ENCODE measurements around the gene ZNF628. TPM values are rescaled to one million over a fixed set of nuclear protein-coding genes. Genes with fewer than 3 reads are reported as not detected.

ZNF628 gene
- total RNA-seq, 2 donors from 2014 or later, result 7.9 to 9.0 TPM

DNA sequence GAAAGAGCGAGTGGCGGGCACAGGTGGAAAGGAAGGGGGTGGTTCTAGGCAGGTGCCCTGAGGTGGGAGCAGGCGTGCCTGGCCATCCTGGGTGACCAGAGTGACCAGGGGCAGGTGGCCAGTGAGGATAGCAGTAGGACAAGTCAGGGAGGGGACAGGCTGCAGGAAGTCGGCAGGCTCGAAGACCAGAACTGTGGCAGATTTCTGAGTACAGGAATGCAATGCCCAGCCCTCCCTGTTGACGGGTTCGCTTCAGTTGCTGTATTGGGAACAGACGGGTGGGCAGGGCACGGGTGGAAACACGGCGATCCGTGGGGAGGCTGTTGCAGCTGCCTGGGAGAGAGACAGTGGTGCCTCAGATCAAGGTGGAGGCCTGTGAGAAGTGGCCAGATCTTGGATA lies 1.9 kb downstream of the ZNF628 start:
- Mint-ChIP-seq H3K27me3 (ENCODE audit: low read depth) (no peaks in the 10 kb centered on the region), H3K9me3 (no peaks in the 10 kb centered on the region), H3K4me3 (peak overlapping the region; percentile 87 to 97), H3K27ac (no peak overlapping the region), H3K36me3 (ENCODE audit: insufficient read depth in 2 of 2) (no peaks in the 10 kb centered on the region), H3K4me1 (ENCODE audit: low read depth) (peaks cover 38% of the 10 kb centered on the region)
- no peak for ATAC-seq (replicated peaks in 1 of 2)
- no peak for DNase-seq

DNA sequence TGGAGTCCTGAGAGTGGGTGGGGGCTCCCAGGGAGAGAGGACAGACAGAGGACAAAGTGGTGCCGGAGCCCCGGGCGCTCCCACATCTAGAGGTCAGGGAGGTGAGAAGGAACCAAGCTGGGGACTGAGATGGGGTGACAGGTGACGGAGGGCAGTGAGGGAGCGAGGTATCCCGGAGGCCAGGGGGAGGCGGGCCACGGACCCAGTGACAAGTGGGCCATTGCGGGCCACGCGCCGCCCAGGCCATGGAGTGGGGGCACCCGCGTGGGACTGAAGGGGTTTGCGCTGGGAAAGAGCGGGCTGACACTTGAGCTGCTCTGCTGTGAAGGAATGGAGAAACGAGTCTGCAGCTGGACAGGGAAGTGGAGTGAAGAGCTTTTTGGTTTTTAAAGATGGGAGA lies 2.6 kb downstream of the ZNF628 start:
- ATAC-seq (replicated peaks in 1 of 2) (no peak), DNase-seq (no peak)
- no peaks in the 10 kb centered on the region for H3K9me3 Mint-ChIP-seq
- peaks cover 38% of the 10 kb centered on the region for H3K4me1 Mint-ChIP-seq (ENCODE audit: low read depth)
- H3K27ac Mint-ChIP-seq, result peak overlapping the region; percentile 4
- no peaks in the 10 kb centered on the region for H3K36me3 Mint-ChIP-seq (ENCODE audit: insufficient read depth in 2 of 2)
- H3K4me3 Mint-ChIP-seq, result peak overlapping the region in 1 of 2 donors; percentile 36
- H3K27me3 Mint-ChIP-seq (ENCODE audit: low read depth), result no peaks in the 10 kb centered on the region

DNA sequence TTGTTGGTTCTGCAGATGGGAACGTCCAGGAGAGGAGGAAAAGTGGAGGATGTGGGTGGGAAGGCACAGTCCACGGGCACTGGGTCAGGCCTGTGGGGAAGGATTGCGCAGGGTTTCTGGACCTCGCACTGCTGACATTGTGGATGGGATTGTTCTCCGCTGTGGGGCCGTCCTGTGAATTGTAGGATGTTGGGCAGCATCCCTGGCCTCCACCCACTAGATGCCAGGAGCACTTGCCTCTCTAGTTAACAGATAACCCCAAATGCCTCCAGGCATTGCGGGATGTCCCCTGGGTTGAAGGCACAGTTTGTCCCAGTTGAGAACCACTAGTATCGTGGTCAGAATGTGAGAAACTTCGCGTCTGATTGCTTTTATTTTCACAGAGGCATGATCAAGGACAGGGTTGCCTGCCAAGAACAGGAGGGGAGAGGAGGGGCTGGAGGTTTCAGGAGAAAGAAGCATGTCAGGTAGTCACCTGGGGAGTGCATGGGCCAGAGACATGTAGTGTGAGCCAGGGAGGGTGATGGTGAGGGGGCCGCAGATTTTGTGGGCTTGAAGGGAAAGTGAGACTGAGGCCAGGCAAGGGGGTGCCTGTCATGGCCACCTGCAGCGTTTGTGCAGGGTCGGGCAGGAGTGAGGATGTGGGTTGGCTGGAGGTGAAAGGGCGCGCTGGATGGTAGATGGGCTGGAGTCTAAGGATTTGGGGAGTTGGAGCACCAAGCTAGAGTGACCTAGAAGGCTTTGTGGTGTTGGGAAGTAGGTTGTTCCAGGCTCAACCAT lies 3.2 kb downstream of the ZNF628 start:
- Mint-ChIP-seq H3K4me3 (no peak overlapping the region), H3K27me3 (ENCODE audit: low read depth) (no peaks in the 10 kb centered on the region), H3K36me3 (ENCODE audit: insufficient read depth in 2 of 2) (no peaks in the 10 kb centered on the region), H3K27ac (no peak overlapping the region), H3K9me3 (no peaks in the 10 kb centered on the region), H3K4me1 (ENCODE audit: low read depth) (peaks cover 38% of the 10 kb centered on the region)
- ATAC-seq (replicated peaks in 1 of 2), result no peak
- DNase-seq, result no peak

DNA sequence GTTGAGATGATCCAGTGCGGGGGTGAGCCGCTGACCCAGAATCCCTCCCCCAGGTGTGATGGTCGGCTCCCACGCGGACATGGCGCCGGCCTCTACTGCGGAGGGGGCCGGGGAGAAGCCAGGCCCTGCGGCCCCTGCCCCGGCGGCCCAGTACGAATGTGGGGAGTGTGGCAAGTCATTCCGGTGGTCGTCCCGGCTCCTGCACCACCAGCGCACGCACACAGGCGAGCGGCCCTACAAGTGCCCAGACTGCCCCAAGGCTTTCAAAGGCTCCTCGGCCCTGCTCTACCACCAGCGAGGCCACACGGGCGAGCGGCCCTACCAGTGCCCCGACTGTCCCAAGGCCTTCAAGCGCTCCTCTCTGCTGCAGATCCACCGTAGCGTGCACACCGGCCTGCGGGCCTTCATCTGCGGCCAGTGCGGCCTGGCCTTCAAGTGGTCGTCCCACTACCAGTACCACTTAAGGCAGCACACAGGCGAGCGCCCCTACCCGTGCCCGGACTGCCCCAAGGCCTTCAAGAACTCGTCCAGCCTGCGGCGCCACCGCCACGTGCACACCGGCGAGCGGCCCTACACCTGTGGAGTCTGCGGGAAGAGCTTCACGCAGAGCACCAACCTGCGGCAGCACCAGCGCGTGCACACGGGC lies 4.9 kb downstream of the ZNF628 start:
- no peak for DNase-seq
- Mint-ChIP-seq H3K27me3 (ENCODE audit: low read depth) (no peaks in the 10 kb centered on the region), H3K36me3 (ENCODE audit: insufficient read depth in 2 of 2) (peaks cover 0 to 1% of the 10 kb centered on the region in 2 donors), H3K4me3 (no peak overlapping the region), H3K4me1 (ENCODE audit: low read depth) (peaks cover 34% of the 10 kb centered on the region), H3K27ac (no peak overlapping the region), H3K9me3 (no peaks in the 10 kb centered on the region)
- ATAC-seq (replicated peaks in 1 of 2), result no peak

DNA sequence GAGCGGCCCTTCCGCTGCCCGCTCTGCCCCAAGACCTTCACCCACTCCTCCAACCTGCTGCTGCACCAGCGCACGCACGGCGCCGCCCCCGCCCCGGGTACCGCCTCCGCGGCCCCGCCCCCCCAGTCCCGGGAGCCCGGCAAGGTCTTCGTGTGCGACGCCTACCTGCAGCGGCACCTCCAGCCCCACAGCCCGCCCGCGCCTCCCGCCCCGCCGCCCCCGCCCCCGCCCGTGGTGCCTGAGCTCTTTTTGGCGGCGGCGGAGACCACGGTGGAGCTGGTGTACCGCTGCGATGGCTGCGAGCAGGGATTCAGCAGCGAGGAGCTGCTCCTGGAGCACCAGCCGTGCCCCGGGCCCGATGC lies 5.4 kb downstream of the ZNF628 start:
- Mint-ChIP-seq H3K4me1 (ENCODE audit: low read depth) (peaks cover 34% of the 10 kb centered on the region), H3K27me3 (ENCODE audit: low read depth) (no peaks in the 10 kb centered on the region), H3K27ac (no peak overlapping the region), H3K36me3 (ENCODE audit: insufficient read depth in 2 of 2) (peaks cover 0 to 1% of the 10 kb centered on the region in 2 donors), H3K4me3 (no peak overlapping the region), H3K9me3 (no peaks in the 10 kb centered on the region)
- no peak for DNase-seq
- ATAC-seq (replicated peaks in 1 of 2), result no peak

DNA sequence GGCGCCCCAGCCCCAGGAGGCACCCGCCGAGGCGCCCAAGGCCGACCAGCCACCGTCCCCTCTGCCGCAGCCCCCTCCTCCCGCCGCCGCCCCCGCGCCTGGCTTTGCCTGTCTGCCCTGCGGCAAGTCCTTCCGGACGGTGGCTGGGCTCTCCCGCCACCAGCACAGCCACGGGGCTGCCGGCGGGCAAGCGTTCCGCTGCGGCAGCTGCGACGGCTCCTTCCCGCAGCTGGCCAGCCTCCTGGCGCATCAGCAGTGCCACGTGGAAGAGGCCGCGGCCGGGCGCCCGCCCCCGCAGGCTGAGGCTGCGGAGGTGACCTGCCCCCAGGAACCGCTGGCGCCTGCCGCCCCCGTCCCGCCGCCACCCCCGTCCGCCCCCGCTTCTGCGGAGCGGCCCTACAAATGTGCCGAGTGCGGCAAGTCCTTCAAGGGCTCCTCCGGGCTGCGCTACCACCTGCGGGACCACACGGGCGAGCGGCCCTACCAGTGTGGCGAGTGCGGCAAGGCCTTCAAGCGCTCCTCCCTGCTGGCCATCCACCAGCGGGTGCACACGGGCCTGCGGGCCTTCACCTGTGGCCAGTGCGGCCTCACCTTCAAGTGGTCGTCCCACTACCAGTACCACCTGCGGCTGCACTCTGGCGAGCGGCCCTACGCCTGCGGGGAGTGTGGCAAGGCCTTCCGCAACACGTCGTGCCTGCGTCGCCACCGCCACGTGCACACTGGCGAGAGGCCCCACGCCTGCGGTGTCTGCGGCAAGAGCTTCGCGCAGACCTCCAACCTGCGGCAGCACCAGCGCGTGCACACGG lies 5.9 kb downstream of the ZNF628 start:
- H3K36me3 Mint-ChIP-seq (ENCODE audit: insufficient read depth in 2 of 2), result peaks cover 0 to 1% of the 10 kb centered on the region in 2 donors
- no peaks in the 10 kb centered on the region for H3K27me3 Mint-ChIP-seq (ENCODE audit: low read depth)
- ATAC-seq (replicated peaks in 1 of 2) (no peak), DNase-seq (no peak)
- H3K9me3 Mint-ChIP-seq, result no peaks in the 10 kb centered on the region
- H3K27ac Mint-ChIP-seq, result no peak overlapping the region
- H3K4me3 Mint-ChIP-seq, result no peak overlapping the region
- H3K4me1 Mint-ChIP-seq (ENCODE audit: low read depth), result peaks cover 38% of the 10 kb centered on the region

DNA sequence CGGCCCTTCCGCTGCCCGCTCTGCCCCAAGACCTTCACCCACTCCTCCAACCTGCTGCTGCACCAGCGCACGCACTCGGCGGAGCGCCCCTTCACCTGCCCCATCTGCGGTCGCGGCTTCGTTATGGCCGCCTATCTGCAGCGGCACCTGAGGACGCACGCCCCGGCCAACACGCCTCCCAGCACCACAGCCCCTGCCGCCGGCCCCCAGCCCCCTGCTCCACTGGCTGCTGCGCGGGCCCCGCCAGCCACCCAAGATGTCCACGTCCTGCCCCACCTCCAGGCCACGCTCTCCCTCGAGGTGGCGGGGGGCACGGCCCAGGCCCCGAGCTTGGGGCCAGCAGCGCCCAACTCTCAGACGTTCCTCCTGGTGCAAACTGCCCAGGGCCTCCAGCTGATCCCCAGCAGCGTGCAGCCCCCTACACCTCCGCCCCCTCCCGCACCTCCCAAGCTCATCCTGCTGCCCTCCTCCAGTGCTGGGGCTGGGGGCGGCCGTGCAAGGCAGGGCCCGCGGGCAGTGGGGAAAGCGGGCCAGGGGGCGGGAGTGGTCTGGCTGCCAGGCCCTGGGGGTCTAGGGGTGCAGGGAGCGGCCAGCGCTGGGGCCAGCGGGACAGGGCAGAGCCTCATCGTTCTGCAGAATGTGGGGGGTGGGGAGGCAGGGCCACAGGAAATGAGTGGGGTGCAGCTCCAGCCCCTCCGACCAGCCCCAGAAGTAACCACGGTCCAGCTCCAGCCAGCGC lies 6.7 kb downstream of the ZNF628 start:
- H3K4me1 Mint-ChIP-seq (ENCODE audit: low read depth), result peaks cover 35% of the 10 kb centered on the region
- no peak overlapping the region for H3K27ac Mint-ChIP-seq
- H3K36me3 Mint-ChIP-seq (ENCODE audit: insufficient read depth in 2 of 2), result peaks cover 0 to 1% of the 10 kb centered on the region in 2 donors
- no peak for ATAC-seq (replicated peaks in 1 of 2)
- no peaks in the 10 kb centered on the region for H3K27me3 Mint-ChIP-seq (ENCODE audit: low read depth)
- no peak for DNase-seq
- peak overlapping the region in 1 of 2 donors; percentile 17 for H3K4me3 Mint-ChIP-seq
- no peaks in the 10 kb centered on the region for H3K9me3 Mint-ChIP-seq

DNA sequence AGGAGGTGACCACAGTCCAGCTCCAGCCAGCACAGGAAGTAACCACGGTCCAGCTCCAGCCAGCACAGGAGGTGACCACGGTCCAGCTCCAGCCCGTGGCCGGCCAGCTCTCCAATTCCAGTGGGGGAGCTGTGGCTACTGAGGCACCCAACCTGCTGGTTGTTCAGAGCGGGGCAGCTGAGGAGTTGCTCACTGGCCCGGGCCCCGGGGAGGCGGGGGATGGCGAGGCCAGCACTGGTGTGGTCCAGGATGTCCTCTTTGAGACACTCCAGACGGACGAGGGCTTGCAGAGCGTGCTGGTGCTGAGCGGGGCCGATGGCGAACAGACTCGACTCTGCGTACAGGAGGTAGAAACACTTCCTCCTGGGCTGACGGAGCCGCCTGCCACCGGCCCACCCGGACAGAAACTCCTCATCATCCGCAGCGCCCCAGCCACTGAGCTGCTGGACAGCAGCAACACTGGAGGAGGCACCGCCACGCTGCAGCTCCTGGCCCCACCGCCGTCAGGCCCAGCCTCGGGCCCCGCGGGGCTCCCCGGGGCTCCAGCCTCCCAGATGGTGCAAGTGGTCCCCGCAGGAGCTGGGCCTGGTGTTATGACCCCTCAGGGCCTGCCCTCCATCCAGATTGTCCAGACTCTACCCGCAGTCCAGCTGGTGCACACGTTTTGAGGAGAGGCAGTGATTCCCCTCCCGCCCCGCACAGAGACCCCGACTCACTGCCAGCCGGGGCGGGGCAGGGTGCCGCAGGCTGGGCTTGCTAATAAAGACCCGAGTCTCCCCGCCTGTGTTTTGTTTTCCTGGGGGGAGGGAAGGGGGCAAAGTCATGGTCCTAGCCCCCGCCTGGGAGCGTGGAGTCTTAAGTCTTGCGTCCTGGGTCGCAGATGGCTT lies 7.5 kb downstream of the ZNF628 start:
- peaks cover 0 to 1% of the 10 kb centered on the region in 2 donors for H3K36me3 Mint-ChIP-seq (ENCODE audit: insufficient read depth in 2 of 2)

DNA sequence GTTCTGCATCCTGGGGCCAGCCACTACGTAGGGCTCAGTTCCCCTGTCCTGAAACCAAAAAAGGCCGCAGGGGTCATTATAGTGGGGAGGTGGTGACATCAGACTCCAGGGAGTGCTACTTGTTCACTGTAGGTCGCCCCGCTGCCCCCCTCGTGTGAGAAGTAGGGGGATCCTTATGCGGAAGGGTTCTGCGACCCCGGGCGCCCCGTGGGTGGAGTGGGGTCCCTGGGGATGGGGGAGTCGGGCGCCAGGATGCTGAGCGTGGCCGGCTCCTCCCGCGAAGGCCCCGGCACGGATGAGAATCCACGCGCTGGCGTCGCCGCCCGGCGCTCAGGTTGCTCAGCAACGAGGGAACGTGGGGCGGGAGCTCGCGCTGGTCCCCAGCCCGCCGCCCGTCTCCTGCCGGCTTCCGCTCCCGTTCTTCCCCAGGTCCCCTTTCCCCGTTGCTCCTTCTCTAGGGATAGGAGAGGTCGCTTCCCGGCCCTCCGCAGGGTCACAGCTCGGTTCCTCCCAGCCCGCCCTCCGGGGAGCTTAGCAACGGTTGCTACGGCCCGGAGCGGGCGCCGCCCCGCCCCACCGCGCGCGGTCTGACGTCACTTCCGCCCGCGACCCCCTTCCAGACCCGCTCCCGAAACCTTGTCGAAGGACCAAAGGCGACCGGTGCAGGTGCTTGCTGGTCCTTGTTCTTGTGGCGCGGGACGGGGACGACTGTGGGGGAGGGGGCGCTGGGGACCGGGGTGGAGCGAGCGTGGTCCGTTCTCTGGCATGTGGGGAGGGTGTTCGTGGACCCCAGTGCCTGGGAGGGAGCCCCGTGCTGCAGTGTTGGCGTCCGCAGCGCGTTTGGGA lies 8.4 kb downstream of the ZNF628 start, which contains the start of gene NAT14:
TSS of gene NAT14 (plus strand) at position 596 of the 846 bp plus-strand sequence. CDS start 521 bp downstream, outside the sequence.
- Mint-ChIP-seq H3K36me3 (ENCODE audit: insufficient read depth in 2 of 2) (peaks cover 0 to 1% of the 10 kb centered on the region in 2 donors), H3K9me3 (no peaks in the 10 kb centered on the region), H3K27ac (peak within 1 kb of the TSS; percentile 1), H3K27me3 (ENCODE audit: low read depth) (no peaks in the 10 kb centered on the region), H3K4me1 (ENCODE audit: low read depth) (peaks cover 18% of the 10 kb centered on the region), H3K4me3 (peak within 1 kb of the TSS; percentile 78 to 88)
- ATAC-seq (replicated peaks in 1 of 2), result peak; percentile 80 to 81
- peak; percentile 70 to 78 for DNase-seq

More for the DNA sequence above, 7.5 kb downstream of the ZNF628 start:
- no peak for DNase-seq
- H3K27ac Mint-ChIP-seq, result no peak overlapping the region
- no peaks in the 10 kb centered on the region for H3K9me3 Mint-ChIP-seq
- ATAC-seq (replicated peaks in 1 of 2), result no peak
- H3K27me3 Mint-ChIP-seq (ENCODE audit: low read depth), result no peaks in the 10 kb centered on the region
- H3K4me3 Mint-ChIP-seq, result peak overlapping the region; percentile 53 to 78
- H3K4me1 Mint-ChIP-seq (ENCODE audit: low read depth), result peaks cover 27% of the 10 kb centered on the region

DNA sequence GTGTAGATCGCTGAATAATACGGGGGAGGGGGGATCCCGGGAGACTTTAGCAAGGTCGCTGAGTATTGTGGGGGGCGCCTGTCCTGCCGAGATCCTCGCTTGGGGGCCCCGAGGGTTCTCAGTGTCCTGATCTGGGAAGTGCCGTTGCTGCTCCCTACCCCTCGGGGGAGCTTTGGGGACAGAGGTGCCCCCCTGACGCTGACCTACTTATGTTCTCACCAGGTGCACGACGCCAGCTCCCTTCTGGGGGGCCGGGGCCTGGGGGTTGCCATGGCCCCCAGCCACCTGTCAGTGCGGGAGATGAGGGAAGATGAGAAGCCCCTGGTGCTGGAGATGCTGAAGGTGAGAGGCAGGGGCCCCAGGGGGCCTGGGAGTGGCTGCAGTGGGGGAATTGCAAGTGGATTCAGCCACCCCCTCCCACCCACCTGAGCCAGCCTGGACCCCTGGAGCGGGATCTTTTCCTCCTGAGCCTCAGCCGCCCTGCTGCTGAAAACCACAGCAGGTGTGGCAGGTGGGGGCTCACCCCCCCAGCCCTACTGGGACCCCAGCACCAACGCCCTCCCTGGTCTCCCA lies 9.1 kb downstream of the ZNF628 start:
- peak overlapping the region; percentile 1 for H3K27ac Mint-ChIP-seq
- H3K4me1 Mint-ChIP-seq (ENCODE audit: low read depth), result peaks cover 15% of the 10 kb centered on the region
- H3K4me3 Mint-ChIP-seq, result peak overlapping the region; percentile 78 to 88
- peak in 1 of 2 donors; percentile 3 for ATAC-seq (replicated peaks in 1 of 2)
- no peaks in the 10 kb centered on the region for H3K27me3 Mint-ChIP-seq (ENCODE audit: low read depth)
- peaks cover 0 to 1% of the 10 kb centered on the region in 2 donors for H3K36me3 Mint-ChIP-seq (ENCODE audit: insufficient read depth in 2 of 2)
- no peaks in the 10 kb centered on the region for H3K9me3 Mint-ChIP-seq
- DNase-seq, result no peak

Measured in activated T-cell treated with anti-CD3 and anti-CD28 coated beads, Interleukin-2, amount 50 U/mL, for 72 hours (primary cell).